Naive B cell (primary cell): Measurements from ENCODE around the gene REEP2. TPM values are rescaled to one million over a fixed set of nuclear protein-coding genes. Genes with fewer than 3 reads are reported as not detected.
"Not testable (repeated sequence)": the region's sequence is repeated elsewhere in the genome, so short reads cannot be mapped to it uniquely, and the experiment has no call there.

Experiments used
- ATAC-seq, 2 donors: fragments of 150-1000 bp; cut with Tn5 transposase; 2 replicates each; pipeline ENCODE4 v1.10.0; 2021; ENCODE audit warnings: low read depth in 2 of 2, mild to moderate bottlenecking in 2 of 2, moderate library complexity in 2 of 2
- DNase-seq: peaks from one replicate; pipeline ENCODE4 v3.0.0; 2022
- H3K27ac Mint-ChIP-seq, 6 donors: one replicate each; pipeline ENCODE4 v1.8.0; 2020 to 2022; ENCODE audit warnings: mild to moderate bottlenecking in 6 of 6, mixed read lengths in 6 of 6, moderate library complexity in 5 of 6, inconsistent platforms in 2 of 6
- H3K27me3 Mint-ChIP-seq, 3 donors: one replicate each; pipeline ENCODE4 v1.8.0; 2021 to 2022; ENCODE audit warnings: mixed read lengths in 3 of 3, mild to moderate bottlenecking in 1 of 3
- H3K36me3 Mint-ChIP-seq, 2 donors: one replicate each; pipeline ENCODE4 v1.8.0; 2020 to 2022; ENCODE audit warnings: mixed read lengths in 2 of 2, inconsistent platforms in 1 of 2, mild to moderate bottlenecking in 1 of 2
- H3K4me1 Mint-ChIP-seq, 3 donors: one replicate each; pipeline ENCODE4 v1.8.0; 2020 to 2022; ENCODE audit warnings: mixed read lengths in 3 of 3, inconsistent platforms in 1 of 3, mild to moderate bottlenecking in 1 of 3, moderate library complexity in 1 of 3
- H3K4me3 Mint-ChIP-seq, 8 donors: one replicate each; pipeline ENCODE4 v1.8.0; 2020 to 2022; ENCODE audit warnings: mild to moderate bottlenecking in 8 of 8, mixed read lengths in 8 of 8, moderate library complexity in 8 of 8, inconsistent platforms in 2 of 8
- H3K9me3 Mint-ChIP-seq, 7 donors: one replicate each; pipeline ENCODE4 v1.8.0; 2020 to 2022; ENCODE audit warnings: mixed read lengths in 7 of 7, mild to moderate bottlenecking in 5 of 7, inconsistent platforms in 2 of 7, moderate library complexity in 1 of 7
- polyA plus RNA-seq, 6 donors: library from polyadenylated mRNA; unstranded; fragments of 300-500 nt; fragmentation: Illumina TruSeq; gene quantifications; one replicate each; pipeline ENCODE4 v1.2.3, GENCODE V29; 2021; ENCODE audit warnings: low read depth in 6 of 6

The REEP2 gene
- polyA plus RNA-seq, 6 donors from 2014 or later, result not detected

DNA sequence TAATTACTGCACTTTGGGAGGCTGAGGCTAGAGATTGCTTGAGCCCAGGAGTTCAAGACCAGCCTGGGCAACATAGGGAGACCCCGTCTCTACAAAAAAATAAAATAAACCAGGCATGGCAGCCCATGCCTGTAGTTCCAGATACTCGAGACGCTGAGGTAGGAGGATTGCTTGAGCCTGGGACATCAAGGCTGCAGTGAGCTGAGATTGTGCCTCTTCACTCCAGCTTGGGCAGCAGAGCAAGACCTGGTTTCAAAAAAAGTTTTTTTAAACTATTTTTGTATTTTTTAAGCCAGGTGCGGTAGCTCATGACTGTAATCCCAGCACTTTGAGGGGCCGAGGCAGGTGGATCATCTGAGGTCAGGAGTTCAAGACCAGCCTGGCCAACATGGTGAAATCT, 34.3 kb downstream of the REEP2 start:
- not testable (repeated sequence) for ATAC-seq, H3K9me3 Mint-ChIP-seq, H3K4me3 Mint-ChIP-seq, DNase-seq, H3K27ac Mint-ChIP-seq, H3K4me1 Mint-ChIP-seq, H3K36me3 Mint-ChIP-seq
- H3K27me3 Mint-ChIP-seq, result peaks cover 10 to 27% (median 22%) of the 10 kb centered on the region in 3 donors

DNA sequence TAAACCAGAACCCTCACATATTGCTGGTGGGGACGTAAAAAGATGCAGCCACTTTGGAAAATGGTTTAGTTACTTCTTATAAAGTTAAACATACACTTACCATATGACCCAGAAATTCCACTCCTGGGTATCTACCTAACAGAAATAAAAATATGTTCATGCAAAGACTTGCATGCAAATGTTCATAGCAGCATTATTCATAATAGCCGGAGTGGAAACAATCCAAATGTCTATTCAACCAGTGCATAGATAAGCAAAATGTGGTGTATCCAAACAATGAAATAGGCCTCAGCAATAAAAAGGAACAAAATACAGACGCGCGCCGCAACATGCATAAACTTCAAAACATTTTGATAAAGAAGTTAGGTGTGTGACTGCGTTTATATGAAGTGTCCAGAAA, 38.1 kb downstream of the REEP2 start:
- Mint-ChIP-seq H3K9me3 (no peaks in the 10 kb centered on the region), H3K27me3 (peaks cover 10 to 41% (median 28%) of the 10 kb centered on the region in 3 donors), H3K27ac (no peak overlapping the region), H3K4me3 (no peak overlapping the region), H3K36me3 (no peaks in the 10 kb centered on the region), H3K4me1 (peaks cover 0 to 3% (median 0%) of the 10 kb centered on the region in 3 donors)
- no peak for DNase-seq
- ATAC-seq, result no peak

DNA sequence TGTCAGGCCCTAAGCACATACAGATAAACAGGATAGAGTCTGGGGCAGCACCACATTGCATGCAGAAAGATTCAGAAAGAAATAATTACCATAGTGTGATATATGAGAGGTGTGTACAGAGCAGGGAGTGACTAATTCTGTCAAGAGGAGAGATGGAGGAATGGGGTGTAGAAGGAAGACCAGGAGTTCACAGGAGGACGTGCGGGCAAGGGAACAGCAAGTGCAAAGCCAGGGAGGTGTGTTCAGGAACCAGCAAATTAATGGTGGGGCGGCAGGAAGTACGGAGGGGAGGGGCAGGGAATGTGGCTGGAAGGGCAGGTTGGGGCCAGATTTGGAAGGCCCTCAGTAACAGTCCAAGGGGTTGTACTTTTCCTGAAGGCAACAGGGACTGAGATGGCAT, 43.8 kb downstream of the REEP2 start:
- no peak for ATAC-seq

DNA sequence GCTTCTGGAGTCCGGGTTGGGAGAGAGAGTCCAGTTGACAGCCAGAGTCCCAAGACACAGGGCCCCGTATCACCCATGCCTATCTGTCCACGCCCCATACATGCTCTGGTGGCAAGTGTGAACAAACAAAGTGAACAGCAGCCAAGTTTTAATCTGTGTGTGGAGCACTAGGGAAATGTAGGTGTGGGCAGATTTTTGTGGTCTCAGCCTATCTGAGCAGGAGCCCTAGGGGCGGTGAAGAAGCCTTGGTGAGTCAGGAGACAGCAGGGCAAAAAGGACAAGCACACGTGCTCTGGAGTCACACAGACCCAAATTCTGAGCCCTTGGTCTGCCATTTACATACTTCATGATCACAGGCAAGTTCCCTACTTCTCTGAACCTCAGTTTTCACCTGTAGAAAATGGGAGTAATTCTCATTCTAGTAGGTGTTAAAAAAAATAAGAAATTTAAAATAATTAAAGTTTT, 49.7 kb downstream of the REEP2 start:
- Mint-ChIP-seq H3K4me3 (no peak overlapping the region), H3K27me3 (peaks cover 9 to 47% (median 39%) of the 10 kb centered on the region in 3 donors), H3K4me1 (peaks cover 7 to 21% (median 10%) of the 10 kb centered on the region in 3 donors), H3K27ac (no peak overlapping the region), H3K9me3 (no peaks in the 10 kb centered on the region), H3K36me3 (no peaks in the 10 kb centered on the region)
- no peak for DNase-seq
- no peak for ATAC-seq

More for the DNA sequence above, 43.8 kb downstream of the REEP2 start:
- DNase-seq, result no peak
- H3K9me3 Mint-ChIP-seq, result no peaks in the 10 kb centered on the region
- H3K27ac Mint-ChIP-seq, result no peak overlapping the region
- peaks cover 0 to 3% (median 0%) of the 10 kb centered on the region in 3 donors for H3K4me1 Mint-ChIP-seq
- H3K27me3 Mint-ChIP-seq, result peaks cover 9 to 37% (median 17%) of the 10 kb centered on the region in 3 donors
- no peak overlapping the region for H3K4me3 Mint-ChIP-seq
- no peaks in the 10 kb centered on the region for H3K36me3 Mint-ChIP-seq

GRCh38 chr5:138489683-138490061, 50.8 kb downstream of the REEP2 start:
- no peaks in the 10 kb centered on the region for H3K36me3 Mint-ChIP-seq
- ATAC-seq (no peak), DNase-seq (no peak)
- H3K4me3 Mint-ChIP-seq, result no peak overlapping the region
- no peaks in the 10 kb centered on the region for H3K9me3 Mint-ChIP-seq
- peaks cover 7 to 21% (median 10%) of the 10 kb centered on the region in 3 donors for H3K4me1 Mint-ChIP-seq
- no peak overlapping the region for H3K27ac Mint-ChIP-seq
- H3K27me3 Mint-ChIP-seq, result peaks cover 9 to 47% (median 34%) of the 10 kb centered on the region in 3 donors

- ATAC-seq (no peak), DNase-seq (no peak)
- Mint-ChIP-seq H3K9me3 (no peaks in the 10 kb centered on the region), H3K36me3 (no peaks in the 10 kb centered on the region), H3K4me3 (peak overlapping the region; percentile 5 to 87 (median 55)), H3K27ac (peak overlapping the region in 1 of 6 donors; percentile 77), H3K27me3 (peaks cover 15 to 48% (median 31%) of the 10 kb centered on the region in 3 donors), H3K4me1 (peaks cover 7 to 21% (median 10%) of the 10 kb centered on the region in 3 donors)
These were observed 51.9 kb downstream of the REEP2 start for GRCh38 chr5:138490648-138491283.

- Mint-ChIP-seq H3K4me3 (peak overlapping the region; percentile 27 to 87 (median 56)), H3K27ac (no peak overlapping the region), H3K36me3 (no peaks in the 10 kb centered on the region), H3K9me3 (no peaks in the 10 kb centered on the region), H3K27me3 (peaks cover 15 to 48% (median 31%) of the 10 kb centered on the region in 3 donors), H3K4me1 (peaks cover 7 to 21% (median 10%) of the 10 kb centered on the region in 3 donors)
- DNase-seq (no peak), ATAC-seq (no peak)
These were observed 52.4 kb downstream of the REEP2 start for GRCh38 chr5:138491284-138491648.

GRCh38 chr5:138491669-138492559, 53.1 kb downstream of the REEP2 start:
- Mint-ChIP-seq H3K4me1 (peaks cover 7 to 21% (median 10%) of the 10 kb centered on the region in 3 donors), H3K36me3 (no peaks in the 10 kb centered on the region), H3K9me3 (no peaks in the 10 kb centered on the region), H3K27ac (peak overlapping the region in 1 of 6 donors; percentile 32), H3K27me3 (peaks cover 15 to 42% (median 31%) of the 10 kb centered on the region in 3 donors), H3K4me3 (peak overlapping the region; percentile 87 to 95 (median 90))
- peak; percentile 98 to 99 for ATAC-seq
- DNase-seq, result peak; percentile 82

GRCh38 chr5:138492560-138493045, 53.7 kb downstream of the REEP2 start:
- H3K27ac Mint-ChIP-seq, result peak overlapping the region in 2 of 6 donors; percentile 32 to 72
- peak overlapping the region; percentile 87 to 95 (median 90) for H3K4me3 Mint-ChIP-seq
- DNase-seq (no peak), ATAC-seq (no peak)
- peaks cover 7 to 21% (median 10%) of the 10 kb centered on the region in 3 donors for H3K4me1 Mint-ChIP-seq
- no peaks in the 10 kb centered on the region for H3K36me3 Mint-ChIP-seq
- H3K27me3 Mint-ChIP-seq, result peaks cover 15 to 42% (median 31%) of the 10 kb centered on the region in 3 donors
- H3K9me3 Mint-ChIP-seq, result no peaks in the 10 kb centered on the region

- Mint-ChIP-seq H3K27me3 (peaks cover 10 to 27% (median 16%) of the 10 kb centered on the region in 3 donors), H3K9me3 (peaks cover 0 to 2% (median 0%) of the 10 kb centered on the region in 7 donors), H3K4me3 (peak overlapping the region in 1 of 8 donors; percentile 27), H3K4me1 (peaks cover 7 to 21% (median 10%) of the 10 kb centered on the region in 3 donors), H3K27ac (no peak overlapping the region), H3K36me3 (no peaks in the 10 kb centered on the region)
- no peak for ATAC-seq
- no peak for DNase-seq
These were observed 56.5 kb downstream of the REEP2 start for GRCh38 chr5:138495351-138495750.

Other genes starting within 250 kb of the REEP2 start
- 10 to 100 TPM; 12.6 to 26.0 (median 14.1) TPM for gene CDC23, start 225.7 kb upstream of the REEP2 start, polyA plus RNA-seq
- not detected for gene GFRA3, start 164.4 kb upstream of the REEP2 start, polyA plus RNA-seq
- gene CDC25C, start 107.3 kb upstream of the REEP2 start, polyA plus RNA-seq, result under 1 TPM in 1 of 6 donors, not detected in 5; 0.48 TPM
- gene FAM53C, start 100.8 kb upstream of the REEP2 start, polyA plus RNA-seq, result 10 to 100 TPM; 24.2 to 37.9 (median 30.7) TPM
- 10 to 100 TPM in 5 of 6 donors, 1 to 10 TPM in 1; 3.9 to 29.2 (median 18.3) TPM for gene KDM3B, start 86.4 kb upstream of the REEP2 start, polyA plus RNA-seq
- gene EGR1, start 26.4 kb downstream of the REEP2 start, polyA plus RNA-seq, result 100 to 1,000 TPM in 2 of 6 donors, 10 to 100 TPM in 3, 1 to 10 TPM in 1; 7.0 to 125 (median 41.8) TPM
- 10 to 100 TPM; 18.4 to 35.0 (median 30.7) TPM for gene ETF1, start 104.2 kb downstream of the REEP2 start, polyA plus RNA-seq
- gene HSPA9, start 136.3 kb downstream of the REEP2 start, polyA plus RNA-seq, result 100 to 1,000 TPM; 102 to 128 (median 109) TPM